HepG2 (cell line): Measurements from ENCODE around the gene TMEM184B. TPM values are rescaled to one million over a fixed set of nuclear protein-coding genes. Genes with fewer than 3 reads are reported as not detected.

Source experiments
- BHLHE40 ChIP-seq: IDR thresholded peaks from 2 replicates; pipeline ENCODE4 v1.6.1; 2011; ENCODE audit warnings: low read length, improper control_type of control experiment
- FOSL2 ChIP-seq: sonication (generic); formaldehyde crosslinking; IDR thresholded peaks from 2 replicates; pipeline ENCODE4 v1.4.0; 2020; ENCODE audit warnings: missing genetic modification reagents
- JUND ChIP-seq: sonication (generic); formaldehyde crosslinking; IDR thresholded peaks from 2 replicates; pipeline ENCODE4 v1.8.0; 2022; ENCODE audit warnings: mild to moderate bottlenecking, missing genetic modification reagents
- MIER3 ChIP-seq: IDR thresholded peaks from 2 replicates; pipeline ENCODE4 v1.6.1; 2016; ENCODE audit warnings: missing compliant biosample characterization, borderline replicate concordance
- POLR2AphosphoS5 ChIP-seq: IDR thresholded peaks from 2 replicates; pipeline ENCODE4 v1.6.1; 2012; ENCODE audit warnings: low read depth, low read length
- PRMT3 ChIP-seq: sonication (generic); formaldehyde crosslinking; IDR thresholded peaks from 2 replicates; pipeline ENCODE4 v1.8.1; 2022; ENCODE audit warnings: low read depth, mild to moderate bottlenecking, moderate library complexity, missing genetic modification reagents, borderline replicate concordance
- ZNF101 ChIP-seq: sonication (generic); formaldehyde crosslinking; IDR thresholded peaks from 2 replicates; pipeline ENCODE4 v1.4.0; 2020; ENCODE audit warnings: mild to moderate bottlenecking, low read depth, missing genetic modification reagents, borderline replicate concordance
- ZNF282 ChIP-seq: fragments of 450-650 bp; IDR thresholded peaks from 2 replicates; pipeline ENCODE4 v1.6.1; 2018; ENCODE audit not compliant: partially characterized antibody
- ZNF556 ChIP-seq: sonication (generic); formaldehyde crosslinking; IDR thresholded peaks from 2 replicates; pipeline ENCODE4 v1.4.0; 2020; ENCODE audit warnings: mild to moderate bottlenecking, missing genetic modification reagents, borderline replicate concordance
- ZNF768 ChIP-seq: sonication (generic); formaldehyde crosslinking; IDR thresholded peaks from 2 replicates; pipeline ENCODE4 v1.4.0; 2020; ENCODE audit warnings: missing genetic modification reagents
- ZSCAN12 ChIP-seq: sonication (generic); formaldehyde crosslinking; IDR thresholded peaks from 2 replicates; pipeline ENCODE4 v1.9.0; 2021; ENCODE audit warnings: mild to moderate bottlenecking, missing genetic modification reagents
- polyA plus RNA-seq, 8 experiments: library from polyadenylated mRNA; depleted of rRNA in 3 of 8; stranded (reverse) in 7 of 8; unstranded in 1 of 8; fragments of >200 nt; fragmentation: Illumina TruSeq in 4 of 8; extraction: Trizol in 4 of 8; gene quantifications; 2 replicates each; pipeline versions ENCODE4 v1.2.1 to v1.2.3, GENCODE V29; 2011 to 2016; ENCODE audit warnings: low read depth in 4 of 8, missing spikeins in 1 of 8, mixed read lengths in 1 of 8; ENCODE audit not compliant: insufficient read depth in 1 of 8
- total RNA-seq, 5 experiments: library from RNA; depleted of rRNA; stranded (reverse); fragments of >200 nt; fragmentation: Illumina TruSeq; extraction: Trizol; gene quantifications; 2 replicates each; pipeline ENCODE4 v1.2.3, GENCODE V29; 2016; ENCODE audit warnings: low read depth in 1 of 5
- TF ChIP-seq, protein P1 (sequence below): sonication (generic); formaldehyde crosslinking; IDR thresholded peaks from 2 replicates; pipeline ENCODE4 v1.4.0; 2020; ENCODE audit warnings: missing genetic modification reagents, mild to moderate bottlenecking, borderline replicate concordance
- TF ChIP-seq, protein P2 (sequence below): sonication (generic); formaldehyde crosslinking; IDR thresholded peaks from 2 replicates; pipeline ENCODE4 v1.5.1; 2020; ENCODE audit warnings: mild to moderate bottlenecking, missing genetic modification reagents, borderline replicate concordance
- TF ChIP-seq, protein P3 (sequence below): fragments of 450-650 bp; IDR thresholded peaks from 2 replicates; pipeline ENCODE4 v1.6.1; 2016
- TF ChIP-seq, protein P4 (sequence below): sonication (generic); formaldehyde crosslinking; IDR thresholded peaks from 2 replicates; pipeline ENCODE4 v1.4.0; 2020; ENCODE audit warnings: missing genetic modification reagents
- TF ChIP-seq, protein P5 (sequence below): sonication (generic); formaldehyde crosslinking; IDR thresholded peaks from 2 replicates; pipeline ENCODE4 v1.4.0; 2020; ENCODE audit warnings: missing genetic modification reagents, borderline replicate concordance

TMEM184B gene
- total and polyA plus RNA-seq, 2 of the 13 experiments (the other 11 are each of a cell fraction or from before 2014, with no cell fraction given) = 15.9 to 16.0 TPM

DNA sequence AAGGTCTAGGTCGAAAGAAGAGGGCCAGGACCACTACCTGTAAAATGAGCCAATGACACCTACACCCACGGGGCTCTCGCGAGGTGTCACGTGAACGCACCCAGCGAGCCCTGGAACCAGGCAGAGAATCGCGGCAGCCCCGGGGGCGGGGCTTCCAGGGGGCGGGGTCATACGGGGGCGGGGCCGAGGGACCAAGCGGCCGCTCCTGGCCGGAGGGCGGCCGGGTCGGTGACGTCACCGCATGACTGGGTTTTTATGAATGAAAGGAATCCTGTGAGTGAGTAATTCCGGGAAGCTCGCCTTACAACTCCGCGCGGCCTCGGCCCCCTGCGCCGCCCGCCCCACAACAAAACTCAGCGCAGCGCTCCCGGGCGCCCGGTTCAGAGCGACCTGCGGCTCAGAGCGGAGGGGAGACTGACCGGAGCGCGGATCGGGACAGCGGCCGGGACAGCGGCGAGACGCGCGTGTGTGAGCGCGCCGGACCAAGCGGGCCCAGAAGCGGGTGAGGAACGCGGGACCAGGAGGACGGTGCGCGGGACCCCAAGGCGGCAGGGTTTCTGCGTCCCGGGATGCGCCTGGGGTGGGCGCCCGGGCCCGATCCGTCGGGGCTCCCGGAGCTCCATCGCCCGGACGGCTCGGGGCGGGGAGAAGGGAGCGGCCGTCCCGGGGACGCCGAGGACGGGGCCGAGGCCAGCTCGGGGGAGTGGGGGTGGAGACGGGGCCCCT, 70.9 kb downstream of the TMEM184B start, which contains the start of gene MAFF (continued):
- TF ChIP-seq, protein P1, sequence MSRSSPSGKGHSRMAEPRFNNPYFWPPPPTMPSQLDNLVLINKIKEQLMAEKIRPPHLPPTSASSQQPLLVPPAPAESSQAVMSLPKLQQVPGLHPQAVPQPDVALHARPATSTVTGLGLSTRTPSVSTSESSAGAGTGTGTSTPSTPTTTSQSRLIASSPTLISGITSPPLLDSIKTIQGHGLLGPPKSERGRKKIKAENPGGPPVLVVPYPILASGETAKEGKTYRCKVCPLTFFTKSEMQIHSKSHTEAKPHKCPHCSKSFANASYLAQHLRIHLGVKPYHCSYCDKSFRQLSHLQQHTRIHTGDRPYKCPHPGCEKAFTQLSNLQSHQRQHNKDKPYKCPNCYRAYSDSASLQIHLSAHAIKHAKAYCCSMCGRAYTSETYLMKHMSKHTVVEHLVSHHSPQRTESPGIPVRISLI = peak; percentile 13; the same call in 1 of the 2 replicates
- peak; percentile 74 for TF ChIP-seq JUND (CRISPR knock-in tag)
- peak; percentile 94 for TF ChIP-seq FOSL2 (CRISPR knock-in tag)
- no peak for TF ChIP-seq PRMT3 (CRISPR knock-in tag)
- peak; percentile 22; the same call in 1 of the 2 replicates for TF ChIP-seq MIER3 (CRISPR knock-in tag)
- TF ChIP-seq, protein P2, sequence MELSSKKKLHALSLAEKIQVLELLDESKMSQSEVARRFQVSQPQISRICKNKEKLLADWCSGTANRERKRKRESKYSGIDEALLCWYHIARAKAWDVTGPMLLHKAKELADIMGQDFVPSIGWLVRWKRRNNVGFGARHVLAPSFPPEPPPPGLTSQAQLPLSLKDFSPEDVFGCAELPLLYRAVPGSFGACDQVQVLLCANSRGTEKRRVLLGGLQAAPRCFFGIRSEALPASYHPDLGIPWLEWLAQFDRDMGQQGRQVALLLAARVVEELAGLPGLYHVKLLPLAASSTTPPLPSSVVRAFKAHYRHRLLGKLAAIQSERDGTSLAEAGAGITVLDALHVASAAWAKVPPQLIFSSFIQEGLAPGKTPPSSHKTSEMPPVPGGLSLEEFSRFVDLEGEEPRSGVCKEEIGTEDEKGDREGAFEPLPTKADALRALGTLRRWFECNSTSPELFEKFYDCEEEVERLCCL = no peak
- TF ChIP-seq ZNF768 = peak; percentile 61; the same call in 1 of the 2 replicates
- TF ChIP-seq, protein P3, sequence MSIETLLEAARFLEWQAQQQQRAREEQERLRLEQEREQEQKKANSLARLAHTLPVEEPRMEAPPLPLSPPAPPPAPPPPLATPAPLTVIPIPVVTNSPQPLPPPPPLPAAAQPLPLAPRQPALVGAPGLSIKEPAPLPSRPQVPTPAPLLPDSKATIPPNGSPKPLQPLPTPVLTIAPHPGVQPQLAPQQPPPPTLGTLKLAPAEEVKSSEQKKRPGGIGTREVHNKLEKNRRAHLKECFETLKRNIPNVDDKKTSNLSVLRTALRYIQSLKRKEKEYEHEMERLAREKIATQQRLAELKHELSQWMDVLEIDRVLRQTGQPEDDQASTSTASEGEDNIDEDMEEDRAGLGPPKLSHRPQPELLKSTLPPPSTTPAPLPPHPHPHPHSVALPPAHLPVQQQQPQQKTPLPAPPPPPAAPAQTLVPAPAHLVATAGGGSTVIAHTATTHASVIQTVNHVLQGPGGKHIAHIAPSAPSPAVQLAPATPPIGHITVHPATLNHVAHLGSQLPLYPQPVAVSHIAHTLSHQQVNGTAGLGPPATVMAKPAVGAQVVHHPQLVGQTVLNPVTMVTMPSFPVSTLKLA = 0 out of 2 replicates have a peak, but pooled peaks have one; percentile 2
- TF ChIP-seq, protein P4, sequence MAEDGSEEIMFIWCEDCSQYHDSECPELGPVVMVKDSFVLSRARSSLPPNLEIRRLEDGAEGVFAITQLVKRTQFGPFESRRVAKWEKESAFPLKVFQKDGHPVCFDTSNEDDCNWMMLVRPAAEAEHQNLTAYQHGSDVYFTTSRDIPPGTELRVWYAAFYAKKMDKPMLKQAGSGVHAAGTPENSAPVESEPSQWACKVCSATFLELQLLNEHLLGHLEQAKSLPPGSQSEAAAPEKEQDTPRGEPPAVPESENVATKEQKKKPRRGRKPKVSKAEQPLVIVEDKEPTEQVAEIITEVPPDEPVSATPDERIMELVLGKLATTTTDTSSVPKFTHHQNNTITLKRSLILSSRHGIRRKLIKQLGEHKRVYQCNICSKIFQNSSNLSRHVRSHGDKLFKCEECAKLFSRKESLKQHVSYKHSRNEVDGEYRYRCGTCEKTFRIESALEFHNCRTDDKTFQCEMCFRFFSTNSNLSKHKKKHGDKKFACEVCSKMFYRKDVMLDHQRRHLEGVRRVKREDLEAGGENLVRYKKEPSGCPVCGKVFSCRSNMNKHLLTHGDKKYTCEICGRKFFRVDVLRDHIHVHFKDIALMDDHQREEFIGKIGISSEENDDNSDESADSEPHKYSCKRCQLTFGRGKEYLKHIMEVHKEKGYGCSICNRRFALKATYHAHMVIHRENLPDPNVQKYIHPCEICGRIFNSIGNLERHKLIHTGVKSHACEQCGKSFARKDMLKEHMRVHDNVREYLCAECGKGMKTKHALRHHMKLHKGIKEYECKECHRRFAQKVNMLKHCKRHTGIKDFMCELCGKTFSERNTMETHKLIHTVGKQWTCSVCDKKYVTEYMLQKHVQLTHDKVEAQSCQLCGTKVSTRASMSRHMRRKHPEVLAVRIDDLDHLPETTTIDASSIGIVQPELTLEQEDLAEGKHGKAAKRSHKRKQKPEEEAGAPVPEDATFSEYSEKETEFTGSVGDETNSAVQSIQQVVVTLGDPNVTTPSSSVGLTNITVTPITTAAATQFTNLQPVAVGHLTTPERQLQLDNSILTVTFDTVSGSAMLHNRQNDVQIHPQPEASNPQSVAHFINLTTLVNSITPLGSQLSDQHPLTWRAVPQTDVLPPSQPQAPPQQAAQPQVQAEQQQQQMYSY (CRISPR knock-in tag) = peak; percentile 64; the same call in 1 of the 2 replicates
- TF ChIP-seq ZNF101 (CRISPR knock-in tag) = 0 out of 2 replicates have a peak, but pooled peaks have one; percentile 52
- TF ChIP-seq ZSCAN12 (CRISPR knock-in tag) = 0 out of 2 replicates have a peak, but pooled peaks have one; percentile 56
- no peak for TF ChIP-seq ZNF282
- TF ChIP-seq POLR2AphosphoS5 = peak; percentile 75
- TF ChIP-seq ZNF556 (CRISPR knock-in tag) = peak; percentile 45; the same call in 1 of the 2 replicates
- peak; percentile 74 for TF ChIP-seq BHLHE40
- TF ChIP-seq, protein P5, sequence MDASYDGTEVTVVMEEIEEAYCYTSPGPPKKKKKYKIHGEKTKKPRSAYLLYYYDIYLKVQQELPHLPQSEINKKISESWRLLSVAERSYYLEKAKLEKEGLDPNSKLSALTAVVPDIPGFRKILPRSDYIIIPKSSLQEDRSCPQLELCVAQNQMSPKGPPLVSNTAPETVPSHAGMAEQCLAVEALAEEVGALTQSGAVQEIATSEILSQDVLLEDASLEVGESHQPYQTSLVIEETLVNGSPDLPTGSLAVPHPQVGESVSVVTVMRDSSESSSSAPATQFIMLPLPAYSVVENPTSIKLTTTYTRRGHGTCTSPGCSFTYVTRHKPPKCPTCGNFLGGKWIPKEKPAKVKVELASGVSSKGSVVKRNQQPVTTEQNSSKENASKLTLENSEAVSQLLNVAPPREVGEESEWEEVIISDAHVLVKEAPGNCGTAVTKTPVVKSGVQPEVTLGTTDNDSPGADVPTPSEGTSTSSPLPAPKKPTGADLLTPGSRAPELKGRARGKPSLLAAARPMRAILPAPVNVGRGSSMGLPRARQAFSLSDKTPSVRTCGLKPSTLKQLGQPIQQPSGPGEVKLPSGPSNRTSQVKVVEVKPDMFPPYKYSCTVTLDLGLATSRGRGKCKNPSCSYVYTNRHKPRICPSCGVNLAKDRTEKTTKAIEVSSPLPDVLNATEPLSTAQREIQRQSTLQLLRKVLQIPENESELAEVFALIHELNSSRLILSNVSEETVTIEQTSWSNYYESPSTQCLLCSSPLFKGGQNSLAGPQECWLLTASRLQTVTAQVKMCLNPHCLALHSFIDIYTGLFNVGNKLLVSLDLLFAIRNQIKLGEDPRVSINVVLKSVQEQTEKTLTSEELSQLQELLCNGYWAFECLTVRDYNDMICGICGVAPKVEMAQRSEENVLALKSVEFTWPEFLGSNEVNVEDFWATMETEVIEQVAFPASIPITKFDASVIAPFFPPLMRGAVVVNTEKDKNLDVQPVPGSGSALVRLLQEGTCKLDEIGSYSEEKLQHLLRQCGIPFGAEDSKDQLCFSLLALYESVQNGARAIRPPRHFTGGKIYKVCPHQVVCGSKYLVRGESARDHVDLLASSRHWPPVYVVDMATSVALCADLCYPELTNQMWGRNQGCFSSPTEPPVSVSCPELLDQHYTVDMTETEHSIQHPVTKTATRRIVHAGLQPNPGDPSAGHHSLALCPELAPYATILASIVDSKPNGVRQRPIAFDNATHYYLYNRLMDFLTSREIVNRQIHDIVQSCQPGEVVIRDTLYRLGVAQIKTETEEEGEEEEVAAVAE (CRISPR knock-in tag) = peak; percentile 72; the same call in 1 of the 2 replicates
